Measurements from ENCODE around the gene ID3. TPM values are rescaled to one million over a fixed set of nuclear protein-coding genes. Genes with fewer than 3 reads are reported as not detected.
A peak's percentile ranks its signal among the peaks of the same experiment; 100 is the strongest.

Gene ID3
- total and polyA plus RNA-seq, 9 of the 15 experiments (the other 6 are each of a cell fraction or from before 2014, with no cell fraction given), result 6.8 to 59.8 (median 23.5) TPM

- FAIRE-seq (no peak), ATAC-seq (no peak), DNase-seq (ENCODE audit: extremely low read depth in 1 of 4, low spot score in 3 of 4) (no peak)
- in situ Hi-C loops (cut with MboI), result no loop called here
- no peak overlapping the region for H3K4me3 ChIP-seq
- no peaks in the 10 kb centered on the region for H3K36me3 ChIP-seq (ENCODE audit: control insufficient read depth, insufficient read depth, low read length)
- no peaks in the 10 kb centered on the region for H3K79me2 ChIP-seq (ENCODE audit: control insufficient read depth, insufficient read depth, low read length)
- no peaks in the 10 kb centered on the region for H3K9me3 ChIP-seq (replicated peaks; ENCODE audit: control insufficient read depth, insufficient read depth, low read depth, low read length)
- H3K4me1 ChIP-seq (replicated peaks in 1 of 2; ENCODE audit: control insufficient read depth in 2 of 2, insufficient read depth in 2 of 2, low read length in 2 of 2), result peaks cover 15 to 27% of the 10 kb centered on the region in 2 experiments
- 29% methylated on average over 4 of the region's 4 CpGs for WGBS (ENCODE audit: insufficient coverage, low coverage, missing lambda C conversion rate)
- POLR2A ChIA-PET, result interaction anchor here (1.1 to 2.1 kb wide), 3 partner anchors 8 to 39 kb away, joined by 4 to 8 read pairs (median 5); no protein-coding TSS in a partner anchor
- H3K9ac ChIP-seq (ENCODE audit: insufficient read depth in 1 of 2, low read depth in 2 of 2, low read length in 2 of 2), result peak overlapping the region in 1 of 2 experiments; percentile 71; a peak in 1 of 4 replicates
- no TSS peak for BruUV-seq (replicated peaks)
- no peak overlapping the region for H3K4me2 ChIP-seq (ENCODE audit: insufficient read depth, low read length)
- intact Hi-C loops (cut with micrococcal nuclease), result no loop called here
- no peaks in the 10 kb centered on the region for H3K9me1 ChIP-seq (ENCODE audit: control insufficient read depth, insufficient read depth, low read length)
- CTCF ChIA-PET (ENCODE audit: low intra/inter-chr PET ratio), result no interaction called here
- no peaks in the 10 kb centered on the region for H4K20me1 ChIP-seq (replicated peaks; ENCODE audit: control insufficient read depth, insufficient read depth, low read length)
- no peak overlapping the region for H3K27ac ChIP-seq (ENCODE audit: extremely low read depth, low read depth, low read length)
- H2AFZ ChIP-seq (ENCODE audit: low read depth, low read length), result no peak overlapping the region
- peaks cover 5 to 27% of the 10 kb centered on the region in 2 experiments; a peak in 4 of 5 replicates for H3K27me3 ChIP-seq (ENCODE audit: control insufficient read depth in 2 of 2, insufficient read depth in 2 of 2, low read length in 2 of 2)
- no peak for TF ChIP-seq HEY1 (CRISPR knock-in tag; IDR thresholded peaks at IDR 0.05; ENCODE audit: borderline replicate concordance)
- TF ChIP-seq E2F6 (IDR thresholded peaks at IDR 0.05; ENCODE audit: borderline replicate concordance in 1 of 2, extremely low read depth in 1 of 2, insufficient read depth in 1 of 2, insufficient read length in 1 of 2, low read depth in 1 of 2, low read length in 1 of 2, poor library complexity in 1 of 2, severe bottlenecking in 1 of 2), result no peak
- no peak for TF ChIP-seq SIRT6 (IDR thresholded peaks at IDR 0.05; ENCODE audit: low read depth, low read length)
- 0 out of 3 replicates have a peak, but pooled peaks of 1 of the 2 experiments have one; percentile 47 for TF ChIP-seq CBX3 (IDR thresholded peaks at IDR 0.05; ENCODE audit: borderline replicate concordance in 1 of 2, low read length in 2 of 2)
- TF ChIP-seq PHF20 (IDR thresholded peaks at IDR 0.05; ENCODE audit: partially characterized antibody), result peak; percentile 48
- no peak for TF ChIP-seq ZBTB43 (CRISPR knock-in tag; IDR thresholded peaks at IDR 0.05)
- TF ChIP-seq NKRF (IDR thresholded peaks at IDR 0.05; ENCODE audit: borderline replicate concordance), result no peak
- no peak for TF ChIP-seq ZC3H11A (IDR thresholded peaks at IDR 0.05; ENCODE audit: low read depth, low read length)
- no peak for TF ChIP-seq PCBP2 (IDR thresholded peaks at IDR 0.05; ENCODE audit: low read depth, low read length, poor library complexity, severe bottlenecking)
- no peak for TF ChIP-seq FOXM1 (IDR thresholded peaks at IDR 0.05; ENCODE audit: low read depth)
- no peak for TF ChIP-seq FOXM1 (CRISPR knock-in tag; IDR thresholded peaks at IDR 0.05; ENCODE audit: low read depth)
- TF ChIP-seq ZNF511 (CRISPR knock-in tag; IDR thresholded peaks at IDR 0.05), result no peak
- TF ChIP-seq CCAR2 (IDR thresholded peaks at IDR 0.05; ENCODE audit: low read depth, low read length), result no peak
- no peak for TF ChIP-seq ESRRB (CRISPR knock-in tag; IDR thresholded peaks at IDR 0.05; ENCODE audit: borderline replicate concordance)
- no peak for TF ChIP-seq ARNT (IDR thresholded peaks at IDR 0.05)
- TF ChIP-seq HDAC2 (IDR thresholded peaks at IDR 0.05), result peak; percentile 85
- no peak for TF ChIP-seq GABPB2 (CRISPR knock-in tag; conservative IDR thresholded peaks at IDR 0.05)
- no peak for TF ChIP-seq NFE2 (IDR thresholded peaks at IDR 0.05; ENCODE audit: low read depth)
Measured at GRCh38 chr1:23592209-23592892, 33.0 kb upstream of the ID3 start.
